ENCODE results near the gene SCFD2. TPM values are rescaled to one million over a fixed set of nuclear protein-coding genes. Genes with fewer than 3 reads are reported as not detected.

SCFD2 gene
- total RNA-seq, 1 experiment from 2014 or later, result 19.2 TPM

DNA sequence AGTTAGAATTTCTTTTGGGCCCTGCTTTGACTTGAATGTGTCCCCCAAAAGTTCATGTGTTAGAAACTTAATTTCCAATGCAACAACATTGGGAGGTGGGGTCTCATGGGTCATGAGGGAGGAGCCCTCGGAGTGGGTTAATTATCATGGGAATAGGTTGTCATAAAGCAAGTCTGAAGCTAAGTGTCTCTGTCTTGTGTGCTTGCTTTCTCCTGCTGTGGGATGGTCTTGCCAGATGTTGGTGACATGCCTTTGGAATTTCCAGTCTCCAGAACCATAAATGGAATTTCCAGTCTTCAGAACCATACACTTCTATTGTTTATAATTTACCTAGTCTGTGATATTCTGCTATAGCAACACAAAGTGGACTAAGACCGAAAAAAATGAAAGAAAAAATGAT, 432.1 kb downstream of the SCFD2 start:
- TF ChIP-seq, protein P1, sequence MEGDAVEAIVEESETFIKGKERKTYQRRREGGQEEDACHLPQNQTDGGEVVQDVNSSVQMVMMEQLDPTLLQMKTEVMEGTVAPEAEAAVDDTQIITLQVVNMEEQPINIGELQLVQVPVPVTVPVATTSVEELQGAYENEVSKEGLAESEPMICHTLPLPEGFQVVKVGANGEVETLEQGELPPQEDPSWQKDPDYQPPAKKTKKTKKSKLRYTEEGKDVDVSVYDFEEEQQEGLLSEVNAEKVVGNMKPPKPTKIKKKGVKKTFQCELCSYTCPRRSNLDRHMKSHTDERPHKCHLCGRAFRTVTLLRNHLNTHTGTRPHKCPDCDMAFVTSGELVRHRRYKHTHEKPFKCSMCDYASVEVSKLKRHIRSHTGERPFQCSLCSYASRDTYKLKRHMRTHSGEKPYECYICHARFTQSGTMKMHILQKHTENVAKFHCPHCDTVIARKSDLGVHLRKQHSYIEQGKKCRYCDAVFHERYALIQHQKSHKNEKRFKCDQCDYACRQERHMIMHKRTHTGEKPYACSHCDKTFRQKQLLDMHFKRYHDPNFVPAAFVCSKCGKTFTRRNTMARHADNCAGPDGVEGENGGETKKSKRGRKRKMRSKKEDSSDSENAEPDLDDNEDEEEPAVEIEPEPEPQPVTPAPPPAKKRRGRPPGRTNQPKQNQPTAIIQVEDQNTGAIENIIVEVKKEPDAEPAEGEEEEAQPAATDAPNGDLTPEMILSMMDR (IDR thresholded peaks at IDR 0.05; ENCODE audit: unreplicated experiment), result no peak
- H3K36me3 Mint-ChIP-seq (ENCODE audit: insufficient read depth, unreplicated experiment), result no peaks in the 10 kb centered on the region
- intact Hi-C loops (cut with micrococcal nuclease), result no loop called here
- no peak overlapping the region for H3K4me3 Mint-ChIP-seq (ENCODE audit: unreplicated experiment)
- POLR2A ChIA-PET, result no interaction called here
- no peaks in the 10 kb centered on the region for H3K27me3 Mint-ChIP-seq (ENCODE audit: insufficient read depth, unreplicated experiment)
- BruUV-seq (replicated peaks), result no TSS peak
- H3K27ac Mint-ChIP-seq (ENCODE audit: low read depth, unreplicated experiment), result no peak overlapping the region
- CTCF ChIA-PET, result interaction anchor here (0.7 to 2.1 kb wide), 3 partner anchors 10 to 345 kb away, joined by 3 to 6 read pairs (median 3); no protein-coding TSS in a partner anchor
- H3K9me3 Mint-ChIP-seq (ENCODE audit: unreplicated experiment), result peaks cover 7% of the 10 kb centered on the region
- no peaks in the 10 kb centered on the region for H3K4me1 Mint-ChIP-seq (ENCODE audit: insufficient read depth, unreplicated experiment)
- DNase-seq (ENCODE audit: unreplicated experiment), result no peak

DNA sequence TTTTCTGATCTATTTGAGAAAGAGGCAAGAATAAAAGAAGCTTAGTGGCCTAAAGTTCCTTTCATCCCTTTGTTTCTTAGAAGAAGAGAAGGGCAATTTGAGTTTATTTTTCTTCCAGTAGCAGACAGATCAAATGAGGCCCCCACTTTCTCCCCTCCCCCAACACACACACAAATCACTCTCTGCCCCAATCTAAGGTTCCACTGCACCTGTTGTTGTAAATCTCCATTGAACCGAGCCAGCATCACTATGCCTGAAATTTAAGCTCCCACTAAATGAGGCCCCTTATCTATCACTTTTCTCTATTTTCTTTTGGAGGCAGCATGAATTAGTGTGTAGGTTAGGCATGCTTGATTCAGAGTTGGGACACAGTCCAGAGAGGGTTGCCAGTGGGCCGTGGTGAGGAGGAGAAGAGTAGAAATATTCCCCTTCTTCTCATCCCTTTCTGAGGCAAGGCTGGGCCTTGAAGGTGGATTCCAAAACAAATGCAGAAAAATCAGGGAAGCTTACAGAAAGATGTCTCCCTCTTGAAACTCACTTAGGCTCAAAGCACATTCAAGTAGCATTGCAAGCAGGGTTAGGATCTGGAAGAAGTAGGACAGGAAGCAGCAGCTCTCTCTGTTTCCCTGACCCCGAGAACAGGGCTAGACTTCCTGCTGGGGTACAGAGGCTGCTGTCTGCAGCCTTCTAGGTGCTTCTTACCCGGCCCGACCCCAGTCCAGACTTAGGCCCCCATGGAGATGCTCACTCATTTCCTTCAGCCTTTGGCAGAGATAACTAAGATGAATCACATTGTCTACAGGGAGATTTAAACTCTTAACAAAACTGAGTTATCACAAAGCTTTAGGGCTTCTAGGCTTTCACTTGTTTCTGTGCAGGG, 433.0 kb downstream of the SCFD2 start:
- Mint-ChIP-seq H3K27ac (ENCODE audit: low read depth, unreplicated experiment) (no peak overlapping the region), H3K9me3 (ENCODE audit: unreplicated experiment) (peaks cover 7% of the 10 kb centered on the region), H3K4me1 (ENCODE audit: insufficient read depth, unreplicated experiment) (no peaks in the 10 kb centered on the region), H3K36me3 (ENCODE audit: insufficient read depth, unreplicated experiment) (no peaks in the 10 kb centered on the region), H3K4me3 (ENCODE audit: unreplicated experiment) (no peak overlapping the region), H3K27me3 (ENCODE audit: insufficient read depth, unreplicated experiment) (no peaks in the 10 kb centered on the region)
- TF ChIP-seq, protein P1 (IDR thresholded peaks at IDR 0.05; ENCODE audit: unreplicated experiment), result no peak
- ChIA-PET POLR2A (interaction anchor here (0.7 kb wide), 1 partner anchor 217 kb away, joined by 3 read pairs; no protein-coding TSS in a partner anchor), CTCF (interaction anchor here (0.6 to 2.1 kb wide), 5 partner anchors 11 to 387 kb away, joined by 3 to 6 read pairs (median 3); no protein-coding TSS in a partner anchor)
- DNase-seq (ENCODE audit: unreplicated experiment), result no peak
- intact Hi-C loops (cut with micrococcal nuclease), result no loop called here
- BruUV-seq (replicated peaks), result no TSS peak

DNA sequence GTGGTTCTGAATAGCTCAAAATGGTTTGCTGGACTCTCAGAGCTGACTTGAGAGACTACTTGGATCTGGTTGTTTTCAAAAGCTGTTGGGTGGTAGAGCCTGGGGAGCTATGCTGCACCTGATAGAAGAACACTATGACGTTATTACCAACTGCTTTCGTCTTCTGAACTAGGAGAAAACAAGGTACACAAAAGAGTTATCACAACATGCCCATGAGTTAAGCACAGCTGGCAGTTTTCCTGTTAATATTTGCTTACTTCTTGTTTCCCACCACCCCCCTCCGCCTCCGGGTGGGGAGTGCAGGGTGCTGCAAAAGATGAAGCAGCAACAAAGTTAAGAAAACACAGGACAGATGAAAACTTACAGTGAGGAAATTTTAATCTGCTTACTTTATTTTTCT, 434.6 kb downstream of the SCFD2 start:
- TF ChIP-seq, protein P1 (IDR thresholded peaks at IDR 0.05; ENCODE audit: unreplicated experiment), result no peak
- no peak for DNase-seq (ENCODE audit: unreplicated experiment)
- Mint-ChIP-seq H3K9me3 (ENCODE audit: unreplicated experiment) (peaks cover under 1% of the 10 kb centered on the region), H3K36me3 (ENCODE audit: insufficient read depth, unreplicated experiment) (no peaks in the 10 kb centered on the region), H3K27ac (ENCODE audit: low read depth, unreplicated experiment) (no peak overlapping the region), H3K4me3 (ENCODE audit: unreplicated experiment) (no peak overlapping the region), H3K4me1 (ENCODE audit: insufficient read depth, unreplicated experiment) (no peaks in the 10 kb centered on the region), H3K27me3 (ENCODE audit: insufficient read depth, unreplicated experiment) (no peaks in the 10 kb centered on the region)
- no TSS peak for BruUV-seq (replicated peaks)
- ChIA-PET POLR2A (no interaction called here), CTCF (interaction anchor here (0.6 to 1.7 kb wide), 2 partner anchors 20 to 64 kb away, joined by 3 read pairs; no protein-coding TSS in a partner anchor)
- intact Hi-C loops (cut with micrococcal nuclease), result no loop called here

DNA sequence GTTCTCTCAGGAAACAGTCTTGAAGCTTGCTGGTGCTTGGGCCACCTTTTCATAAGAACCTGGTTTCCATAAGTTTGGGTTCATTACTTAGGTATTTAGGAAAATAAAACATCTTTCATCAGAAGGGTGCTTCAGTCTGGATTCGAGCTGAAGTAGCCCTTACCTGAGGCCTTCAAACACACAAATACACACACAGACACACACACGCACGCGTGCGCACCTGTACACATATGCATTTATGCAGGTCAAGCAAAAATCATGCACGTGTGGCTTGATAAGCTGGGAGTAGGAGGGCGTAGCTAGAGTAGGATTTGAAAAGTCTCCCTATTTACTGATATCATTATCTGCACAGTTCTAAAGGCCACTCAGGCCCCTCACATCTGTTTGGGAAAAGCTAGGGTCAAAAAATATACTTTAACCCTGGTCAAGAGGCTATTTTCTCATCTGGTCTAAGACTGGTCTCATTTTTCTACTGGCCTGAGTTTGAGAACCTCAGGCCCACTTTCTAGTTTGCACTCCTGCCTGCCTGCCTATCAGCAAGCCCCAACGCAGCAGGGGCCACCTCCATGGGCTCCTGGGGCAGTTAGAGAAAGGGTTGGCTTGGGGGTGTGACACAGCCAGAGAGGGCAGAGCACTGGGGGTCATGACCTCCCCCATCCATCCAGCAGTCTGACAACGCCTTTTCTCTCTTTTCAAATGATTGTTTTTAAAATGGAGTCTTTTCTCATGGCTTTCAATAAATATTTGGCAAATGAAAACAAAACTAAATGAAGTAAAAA, 439.5 kb downstream of the SCFD2 start:
- ChIA-PET CTCF (interaction anchor here (0.6 to 1.9 kb wide), 2 partner anchors 15 to 1115 kb away, joined by 3 to 13 read pairs; no protein-coding TSS in a partner anchor), POLR2A (no interaction called here)
- DNase-seq (ENCODE audit: unreplicated experiment), result no peak
- TF ChIP-seq, protein P1 (IDR thresholded peaks at IDR 0.05; ENCODE audit: unreplicated experiment), result no peak
- no TSS peak for BruUV-seq (replicated peaks)
- Mint-ChIP-seq H3K36me3 (ENCODE audit: insufficient read depth, unreplicated experiment) (no peaks in the 10 kb centered on the region), H3K27me3 (ENCODE audit: insufficient read depth, unreplicated experiment) (no peaks in the 10 kb centered on the region), H3K4me3 (ENCODE audit: unreplicated experiment) (no peak overlapping the region), H3K27ac (ENCODE audit: low read depth, unreplicated experiment) (no peak overlapping the region), H3K9me3 (ENCODE audit: unreplicated experiment) (no peaks in the 10 kb centered on the region), H3K4me1 (ENCODE audit: insufficient read depth, unreplicated experiment) (no peaks in the 10 kb centered on the region)
- intact Hi-C loops (cut with micrococcal nuclease), result no loop called here
